GM19193 (cell line): ENCODE data around the gene GOLT1B.

Source experiments
- POLR2A ChIP-seq: IDR thresholded peaks from 4 replicates; pipeline ENCODE4 v1.6.1; 2011; ENCODE audit not compliant: insufficient read depth, insufficient read length; ENCODE audit errors: extremely low read depth

GOLT1B gene

DNA sequence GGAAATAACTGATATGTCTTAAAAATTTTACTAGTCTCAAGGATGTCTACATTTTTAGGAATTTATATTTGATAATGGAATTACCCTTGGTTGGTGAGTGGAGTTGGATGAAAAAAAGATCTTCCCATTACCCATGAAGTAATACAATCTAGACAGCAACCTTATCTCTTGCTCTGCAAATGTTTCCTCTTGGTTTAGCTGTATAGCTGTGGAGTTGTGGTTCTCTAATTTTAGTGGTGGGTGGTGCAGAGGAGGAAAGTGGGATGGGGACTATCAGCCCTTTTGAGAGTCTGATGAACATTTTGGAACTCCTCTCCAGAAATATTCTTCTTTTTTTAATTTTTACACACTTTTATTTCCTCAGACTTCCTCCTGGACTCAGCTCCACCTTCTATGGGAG is 41.6 kb downstream of the GOLT1B start:
- no peak for TF ChIP-seq POLR2A

DNA sequence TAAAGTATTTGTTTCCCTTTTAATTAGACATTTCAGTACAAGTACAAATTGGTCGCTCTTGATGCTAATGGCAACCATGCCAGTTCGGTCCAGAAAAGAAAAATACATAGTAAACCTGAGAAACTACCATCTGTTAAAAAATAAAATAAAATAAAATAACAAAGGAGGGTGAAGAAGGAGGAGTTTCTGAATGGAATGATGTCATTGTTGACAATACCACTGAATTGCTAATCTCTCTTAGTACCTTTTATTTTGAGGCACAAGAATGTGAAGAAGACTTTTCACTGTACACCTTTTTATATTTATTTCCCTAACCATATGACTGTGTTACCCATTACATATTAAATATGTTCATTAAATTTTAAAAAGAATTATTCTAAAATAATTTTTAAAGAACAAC is 44.0 kb downstream of the GOLT1B start:
- TF ChIP-seq POLR2A, result no peak

DNA sequence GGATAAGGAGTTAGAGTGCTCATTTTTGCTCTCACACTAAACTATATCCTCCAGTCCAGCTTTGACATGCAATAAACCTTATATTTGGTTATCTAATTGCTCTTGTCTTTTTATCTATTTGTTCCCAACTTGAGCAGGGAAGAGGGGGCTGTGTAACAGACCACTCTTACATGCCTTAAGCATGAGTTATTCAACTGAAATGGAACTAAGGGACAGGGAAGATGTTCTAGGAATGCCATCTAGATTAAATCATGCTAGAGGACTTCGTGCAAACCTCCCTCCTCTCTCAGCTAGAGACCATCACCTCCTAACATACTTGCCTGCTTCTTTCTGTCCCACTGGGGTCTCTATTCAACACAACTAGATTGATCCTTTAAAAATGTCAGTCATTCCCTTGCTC is 45.1 kb downstream of the GOLT1B start:
- no peak for TF ChIP-seq POLR2A

DNA sequence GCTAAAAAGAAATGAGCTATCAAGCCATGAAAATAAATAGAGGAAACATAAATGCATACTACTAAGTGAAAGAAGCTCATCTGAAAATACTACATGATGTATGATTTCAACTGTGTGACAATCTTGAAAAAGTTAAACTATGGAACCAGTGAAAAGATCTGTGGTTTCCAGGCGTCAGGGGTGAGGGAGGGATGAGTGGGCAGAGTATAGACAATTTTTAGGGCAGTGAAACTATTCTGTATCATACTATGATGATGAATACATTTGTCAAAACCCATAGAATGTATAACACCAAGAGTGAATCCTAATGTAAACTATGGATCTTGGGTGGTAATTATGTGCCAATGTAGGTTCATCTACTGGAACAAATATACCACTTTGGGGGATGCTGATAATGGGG is 45.8 kb downstream of the GOLT1B start:
- TF ChIP-seq POLR2A, result no peak

DNA sequence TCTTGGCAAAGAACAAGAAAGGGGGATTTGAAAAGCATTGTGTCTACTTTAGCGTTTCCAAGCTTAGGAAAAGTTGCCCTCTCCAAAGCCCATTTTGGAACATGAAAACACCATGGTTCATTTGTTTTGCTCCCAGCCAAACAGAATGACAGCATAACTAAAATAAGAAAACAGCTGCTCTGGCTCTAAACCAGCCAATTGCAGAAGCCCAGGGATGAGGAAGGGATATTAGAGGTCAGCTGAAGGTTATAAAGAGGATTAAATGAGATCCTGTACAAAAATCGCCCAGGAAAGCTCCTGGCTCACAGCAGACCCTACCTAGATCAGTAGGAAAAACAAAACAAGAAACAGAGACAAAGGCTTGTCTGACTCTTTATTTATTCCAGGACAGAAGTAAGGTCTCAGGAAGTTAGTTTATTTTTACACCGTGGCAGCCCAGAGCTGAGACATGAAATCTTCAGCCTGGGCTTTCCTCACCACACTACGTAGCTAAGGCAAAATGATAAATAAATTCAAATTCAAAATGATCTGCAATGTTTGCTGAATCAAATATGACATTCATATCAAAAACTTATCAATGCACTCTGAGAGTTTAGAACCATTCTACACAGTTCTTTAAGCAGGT is 50.4 kb downstream of the GOLT1B start:
- no peak for TF ChIP-seq POLR2A

DNA sequence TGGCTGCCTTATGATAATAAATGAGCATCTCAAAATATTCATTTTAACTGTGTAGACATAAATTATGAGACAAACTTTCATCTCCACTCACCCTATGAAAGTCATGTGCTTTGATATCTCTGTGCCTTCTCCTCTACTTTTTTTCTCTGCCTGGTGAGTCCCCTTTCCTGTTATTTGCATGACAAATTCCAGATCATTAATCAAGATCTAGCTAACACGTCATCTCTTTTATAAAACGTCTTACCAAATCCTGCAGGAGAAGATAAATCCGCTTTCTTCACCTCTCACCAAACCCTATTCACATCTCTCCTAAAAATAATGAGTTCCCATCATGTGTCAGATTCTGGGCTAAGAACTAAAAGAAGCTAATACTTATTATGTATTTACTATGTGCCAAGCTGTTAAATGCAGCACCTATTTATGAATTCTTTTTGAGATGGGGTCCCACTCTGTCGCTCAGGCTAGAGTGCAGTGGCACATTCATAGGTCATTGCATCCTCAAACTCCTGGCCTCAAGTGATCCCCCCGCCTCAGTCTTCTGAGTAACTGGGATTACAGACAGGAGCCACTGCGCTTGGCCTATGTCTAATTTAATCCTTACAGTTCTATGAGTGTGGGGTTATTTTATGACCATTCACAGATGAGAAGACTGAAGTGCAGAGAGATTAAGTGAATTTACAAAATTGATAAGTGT is 51.2 kb downstream of the GOLT1B start:
- TF ChIP-seq POLR2A, result no peak

DNA sequence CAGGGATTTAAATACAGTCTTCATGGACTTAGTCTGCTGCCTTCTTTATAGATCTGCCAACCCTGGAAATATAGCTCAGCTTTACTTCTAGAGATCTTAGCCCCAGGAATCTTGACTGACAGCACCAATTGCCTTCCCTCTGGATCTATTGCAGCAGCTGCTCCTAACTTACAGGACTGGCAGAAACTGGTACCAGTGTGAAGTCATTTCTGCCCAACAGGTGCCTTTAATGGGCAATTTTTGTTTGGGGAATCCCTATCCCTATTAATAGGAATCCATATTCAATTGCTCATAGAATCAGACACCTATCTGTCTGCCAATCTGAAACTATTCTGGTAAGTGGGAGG is 51.7 kb downstream of the GOLT1B start:
- TF ChIP-seq POLR2A, result no peak

DNA sequence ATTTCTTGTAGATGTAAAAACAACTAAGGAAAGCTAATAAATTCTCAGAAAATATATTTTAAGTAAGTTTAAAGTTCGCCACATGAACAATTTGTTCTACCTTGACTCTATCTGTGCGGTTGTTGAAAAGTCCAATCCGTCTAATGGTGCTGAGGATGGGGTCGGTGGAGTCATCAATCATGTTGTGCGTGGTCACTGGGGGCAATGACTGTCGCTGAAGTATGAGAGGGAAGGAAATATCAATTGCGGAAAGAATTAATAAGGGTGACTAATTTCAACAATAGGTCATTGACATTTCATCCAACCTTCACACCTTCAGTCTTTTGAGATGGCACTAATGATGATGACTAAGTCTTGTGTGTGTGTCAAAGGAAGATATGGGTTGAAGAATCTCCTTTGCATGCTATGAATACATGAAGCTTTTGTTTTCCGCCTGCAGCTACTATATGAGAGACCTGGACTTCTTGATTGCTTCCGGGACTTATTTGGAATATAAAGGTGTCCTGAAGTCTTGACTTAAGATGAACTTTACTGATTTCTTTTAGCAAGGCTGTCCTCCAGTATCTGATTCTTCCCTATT is 56.6 kb downstream of the GOLT1B start:
- TF ChIP-seq POLR2A, result no peak

DNA sequence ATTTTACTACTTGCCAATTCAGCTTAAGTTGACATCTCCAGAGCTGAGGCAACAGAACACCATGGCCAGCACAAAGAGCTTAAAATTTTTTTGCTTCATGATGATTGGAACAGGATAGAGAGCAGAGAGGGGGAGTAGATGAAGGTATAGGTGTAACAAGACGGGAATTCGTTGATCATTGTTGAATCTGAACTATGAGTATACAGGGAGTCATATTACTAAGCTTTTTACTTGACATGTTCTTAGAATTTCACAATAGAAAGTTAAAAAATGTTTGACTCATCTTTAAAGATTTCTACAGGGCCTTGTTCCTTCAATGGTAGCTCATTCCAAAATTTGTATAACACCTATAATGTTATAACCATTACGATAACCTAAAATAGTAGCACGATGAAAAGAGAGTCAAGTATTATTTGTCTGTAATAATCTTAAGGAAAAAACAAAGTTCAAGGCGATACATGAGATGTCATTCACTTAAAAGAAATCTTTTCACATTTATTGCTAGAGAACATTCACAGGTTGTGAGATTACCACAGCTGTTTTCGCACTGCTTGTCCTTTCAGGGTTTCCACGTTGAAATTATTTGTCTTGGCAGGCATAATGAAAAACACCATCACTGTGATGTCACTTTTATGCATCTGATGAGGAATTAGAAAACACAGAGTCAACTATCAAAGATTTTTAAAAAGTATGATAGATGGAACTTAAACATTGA is 58.4 kb downstream of the GOLT1B start:
- no peak for TF ChIP-seq POLR2A

DNA sequence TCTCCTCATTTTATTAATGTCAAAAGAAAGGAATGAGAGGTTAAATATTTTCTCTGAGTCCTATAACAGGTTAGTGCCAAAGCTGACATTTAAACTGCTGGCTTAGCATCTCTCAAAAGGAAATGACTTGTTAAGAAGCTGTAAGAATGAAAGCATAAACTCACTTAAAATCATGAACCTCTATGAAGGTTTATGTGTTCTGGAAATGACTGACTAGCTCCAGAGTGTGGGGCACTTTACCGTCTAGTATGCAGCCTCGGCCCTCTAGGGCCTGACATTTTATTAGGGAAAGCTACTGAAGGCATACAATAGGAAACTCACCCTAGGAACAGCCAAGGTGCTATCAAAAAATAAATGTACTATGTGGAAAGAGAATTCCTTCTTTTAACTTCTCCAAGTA is 59.6 kb downstream of the GOLT1B start:
- no peak for TF ChIP-seq POLR2A

DNA sequence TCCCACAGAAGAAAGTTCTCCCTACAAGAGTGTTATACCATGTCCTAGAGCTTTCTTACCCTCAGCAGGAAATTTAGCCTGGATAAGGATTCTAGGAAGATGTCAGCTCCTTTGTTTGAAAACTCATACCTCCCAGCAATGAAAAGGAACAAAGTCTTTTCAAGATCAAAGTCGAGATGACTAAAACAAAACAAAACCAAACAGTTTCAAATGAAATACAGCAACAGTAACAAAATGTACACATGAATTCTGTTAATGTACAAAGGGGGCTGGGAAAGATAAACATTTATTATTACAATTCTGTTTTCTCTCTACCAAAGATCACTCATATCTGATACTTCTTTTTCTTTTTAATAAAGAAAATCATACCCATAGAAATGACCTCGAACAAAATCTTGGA is 61.3 kb downstream of the GOLT1B start:
- no peak for TF ChIP-seq POLR2A

DNA sequence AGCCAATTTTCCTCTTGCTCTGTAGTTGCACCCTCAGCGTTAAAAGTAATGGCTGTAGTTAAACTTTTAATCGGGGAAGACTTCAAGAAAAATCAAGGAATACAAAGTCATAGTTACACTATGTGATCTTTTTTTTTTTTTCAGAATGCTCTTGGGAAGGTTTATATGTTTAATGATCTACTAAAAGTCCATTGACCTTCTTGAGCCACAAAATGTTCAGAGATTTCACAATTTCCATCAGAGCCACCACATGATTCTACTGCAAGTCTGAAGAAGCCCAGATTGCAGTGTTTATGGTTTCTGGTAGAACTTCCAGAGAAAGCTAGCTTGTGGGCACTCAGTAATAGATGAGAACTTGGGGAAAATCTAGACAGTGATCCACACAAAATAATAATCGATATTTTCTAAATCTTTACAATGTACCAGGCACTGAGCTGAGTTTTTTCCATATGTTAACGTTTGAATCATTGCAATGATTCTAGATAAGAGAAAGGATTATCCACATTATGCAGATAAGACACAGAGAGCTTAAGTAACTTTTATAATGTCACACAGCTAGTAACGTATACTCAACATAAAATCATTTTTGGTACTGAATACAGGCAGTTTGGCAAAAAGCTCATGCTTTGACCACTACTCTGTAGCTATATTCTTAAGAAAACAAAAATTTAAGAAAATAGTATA is 64.8 kb downstream of the GOLT1B start:
- no peak for TF ChIP-seq POLR2A

DNA sequence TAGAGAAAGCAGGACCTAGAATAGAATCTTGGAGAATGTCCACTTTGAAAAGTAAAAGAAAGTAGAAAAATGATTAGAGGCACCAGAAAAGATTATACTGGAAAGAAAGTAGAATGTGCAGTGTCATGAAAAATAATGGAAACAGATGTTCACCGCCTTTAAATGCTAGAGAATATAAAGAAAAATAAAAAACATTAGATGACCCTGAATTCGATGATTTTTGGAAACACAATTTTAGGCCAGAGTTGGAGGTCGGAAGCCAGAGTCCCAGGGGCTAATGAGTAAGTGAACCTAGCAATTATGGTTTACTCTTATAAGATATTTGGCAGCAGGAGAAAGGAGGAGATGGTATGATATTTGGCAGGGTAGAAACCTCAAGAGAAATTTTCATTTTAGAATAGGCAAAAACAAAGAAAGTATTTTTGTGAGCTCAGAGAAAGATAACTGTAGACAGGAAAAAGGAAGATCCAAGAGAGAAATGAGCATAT is 65.4 kb downstream of the GOLT1B start:
- TF ChIP-seq POLR2A, result no peak
